ENCODE measurements around the gene TTC31.

Gene TTC31

DNA sequence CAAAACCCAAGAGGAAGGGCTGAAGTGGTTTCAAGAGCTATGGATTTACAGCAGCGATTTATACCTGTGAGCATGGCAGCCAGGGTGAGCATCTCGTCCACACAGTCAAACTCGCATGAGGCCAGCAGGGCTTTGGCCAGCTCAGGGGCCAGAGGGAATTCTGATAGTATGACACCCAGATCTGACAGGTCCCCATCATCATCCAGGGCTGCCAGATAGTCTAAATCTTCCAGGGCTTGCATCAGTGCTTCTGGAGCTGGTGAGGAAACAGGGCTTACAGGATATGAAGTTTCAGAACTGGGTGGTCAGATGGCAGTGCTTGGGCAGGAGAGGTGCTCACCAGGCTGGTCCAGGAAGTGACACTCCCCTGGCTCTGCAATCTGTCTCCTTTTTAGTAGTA, 39.6 kb downstream of the TTC31 start:
- no peak overlapping the region for H3K9ac ChIP-seq
- H4K20me1 ChIP-seq, result peaks cover 0 to 9% (median 0%) of the 10 kb centered on the region in 11 experiments; a peak in 8 of 22 replicates
- H3K4me2 ChIP-seq, result peak overlapping the region in 2 of 11 experiments; percentile 2 to 12; a peak in 1 of 22 replicates
- 0 out of 22 replicates have a peak, but pooled peaks cover 0 to 6% (median 0%) of the 10 kb centered on the region in 11 experiments for H3K9me3 ChIP-seq (replicated peaks in 1 of 11)
- H3K27me3 ChIP-seq, result peaks cover 27 to 45% (median 37%) of the 10 kb centered on the region in 11 experiments
- TF ChIP-seq Cebpa-rat (IDR thresholded peaks at IDR 0.05), result no peak
- H3K36me3 ChIP-seq, result peaks cover 15 to 26% (median 23%) of the 10 kb centered on the region in 11 experiments
- H3K27ac ChIP-seq, result no peak overlapping the region
- H3K4me1 ChIP-seq, result peaks cover 0 to 27% (median 18%) of the 10 kb centered on the region in 10 experiments; a peak in 19 of 20 replicates
- no peak overlapping the region for H3K4me3 ChIP-seq

DNA sequence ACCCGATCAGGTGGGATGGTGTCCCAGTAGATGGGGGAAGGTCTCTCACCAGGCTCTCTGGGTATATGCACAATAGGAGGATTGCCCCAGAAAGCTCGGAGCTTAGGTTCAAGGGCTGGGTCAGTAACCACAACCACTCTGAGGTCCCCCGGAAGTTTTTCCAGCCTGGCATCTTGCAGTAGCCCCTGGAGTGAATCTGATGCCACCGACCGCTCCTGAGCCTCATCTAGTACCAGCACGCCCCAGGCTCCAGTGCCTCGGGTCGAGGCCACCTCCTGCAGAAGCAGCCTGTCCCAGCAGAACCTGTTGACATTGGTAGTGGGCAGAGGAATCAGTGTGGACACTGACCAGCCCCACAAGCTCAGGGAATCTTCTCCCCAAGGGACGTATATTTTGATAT, 41.1 kb downstream of the TTC31 start:
- peaks cover 9 to 39% (median 30%) of the 10 kb centered on the region in 10 experiments for H3K4me1 ChIP-seq
- H3K4me2 ChIP-seq, result no peak overlapping the region
- TF ChIP-seq Cebpa-rat (IDR thresholded peaks at IDR 0.05), result no peak
- peaks cover 0 to 22% (median 10%) of the 10 kb centered on the region in 11 experiments; a peak in 10 of 22 replicates for H4K20me1 ChIP-seq
- no peak overlapping the region for H3K27ac ChIP-seq
- no peak overlapping the region for H3K4me3 ChIP-seq
- 0 out of 22 replicates have a peak, but pooled peaks cover 0 to 6% (median 0%) of the 10 kb centered on the region in 11 experiments for H3K9me3 ChIP-seq (replicated peaks in 1 of 11)
- peaks cover 13 to 30% (median 22%) of the 10 kb centered on the region in 11 experiments; a peak in 21 of 22 replicates for H3K27me3 ChIP-seq
- H3K9ac ChIP-seq, result no peak overlapping the region
- H3K36me3 ChIP-seq, result peaks cover 24 to 38% (median 34%) of the 10 kb centered on the region in 11 experiments

DNA sequence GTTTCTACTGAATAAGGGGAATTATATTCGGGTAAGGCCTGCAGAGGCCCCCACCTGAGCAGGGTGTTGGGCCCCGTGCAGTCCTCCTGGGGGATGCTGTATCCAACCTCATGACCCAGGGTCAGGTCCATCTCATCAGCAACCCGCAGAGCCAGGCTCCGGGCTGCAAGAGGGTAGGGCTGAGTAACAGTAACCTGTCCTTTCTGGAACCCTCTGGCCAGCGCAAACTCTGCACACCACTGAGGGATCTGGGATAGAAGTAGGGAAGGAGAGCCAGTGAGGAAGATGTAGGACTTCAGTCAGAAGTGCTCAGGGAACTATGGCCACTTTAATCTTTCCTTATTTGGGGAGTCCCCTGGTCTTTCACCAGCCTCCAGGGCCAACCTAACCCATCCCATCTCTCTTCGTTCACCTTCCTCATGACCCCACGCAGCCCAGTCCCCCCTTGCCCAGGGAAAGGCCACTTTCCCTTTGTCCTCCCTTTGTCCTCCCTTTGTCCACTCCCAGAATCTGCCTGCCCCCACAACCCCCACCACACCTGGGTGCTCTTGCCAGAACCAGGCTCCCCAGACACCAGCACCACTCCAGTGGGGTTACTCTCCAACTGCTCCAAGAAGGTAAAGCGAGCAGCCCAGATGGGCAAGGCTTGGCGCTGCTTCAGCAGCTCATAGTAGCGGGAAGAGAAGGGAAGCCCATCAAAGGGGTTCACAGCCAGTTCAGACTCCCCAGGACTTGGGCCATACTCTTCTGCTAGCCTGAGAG, 42.3 kb downstream of the TTC31 start:
- Histone ChIP-seq H3K36me3 (peaks cover 24 to 38% (median 34%) of the 10 kb centered on the region in 11 experiments), H3K27me3 (peaks cover 2 to 19% (median 10%) of the 10 kb centered on the region in 11 experiments; a peak in 13 of 22 replicates), H3K27ac (no peak overlapping the region), H4K20me1 (peaks cover 0 to 22% (median 11%) of the 10 kb centered on the region in 11 experiments; a peak in 10 of 22 replicates), H3K4me1 (peaks cover 9 to 39% (median 30%) of the 10 kb centered on the region in 10 experiments), H3K9me3 (replicated peaks in 1 of 11) (0 out of 22 replicates have a peak, but pooled peaks cover 0 to 6% (median 0%) of the 10 kb centered on the region in 11 experiments), H3K4me3 (no peak overlapping the region), H3K4me2 (peak overlapping the region in 2 of 11 experiments; percentile 57 to 94; a peak in 3 of 22 replicates), H3K9ac (no peak overlapping the region)
- no peak for TF ChIP-seq Cebpa-rat (IDR thresholded peaks at IDR 0.05)

DNA sequence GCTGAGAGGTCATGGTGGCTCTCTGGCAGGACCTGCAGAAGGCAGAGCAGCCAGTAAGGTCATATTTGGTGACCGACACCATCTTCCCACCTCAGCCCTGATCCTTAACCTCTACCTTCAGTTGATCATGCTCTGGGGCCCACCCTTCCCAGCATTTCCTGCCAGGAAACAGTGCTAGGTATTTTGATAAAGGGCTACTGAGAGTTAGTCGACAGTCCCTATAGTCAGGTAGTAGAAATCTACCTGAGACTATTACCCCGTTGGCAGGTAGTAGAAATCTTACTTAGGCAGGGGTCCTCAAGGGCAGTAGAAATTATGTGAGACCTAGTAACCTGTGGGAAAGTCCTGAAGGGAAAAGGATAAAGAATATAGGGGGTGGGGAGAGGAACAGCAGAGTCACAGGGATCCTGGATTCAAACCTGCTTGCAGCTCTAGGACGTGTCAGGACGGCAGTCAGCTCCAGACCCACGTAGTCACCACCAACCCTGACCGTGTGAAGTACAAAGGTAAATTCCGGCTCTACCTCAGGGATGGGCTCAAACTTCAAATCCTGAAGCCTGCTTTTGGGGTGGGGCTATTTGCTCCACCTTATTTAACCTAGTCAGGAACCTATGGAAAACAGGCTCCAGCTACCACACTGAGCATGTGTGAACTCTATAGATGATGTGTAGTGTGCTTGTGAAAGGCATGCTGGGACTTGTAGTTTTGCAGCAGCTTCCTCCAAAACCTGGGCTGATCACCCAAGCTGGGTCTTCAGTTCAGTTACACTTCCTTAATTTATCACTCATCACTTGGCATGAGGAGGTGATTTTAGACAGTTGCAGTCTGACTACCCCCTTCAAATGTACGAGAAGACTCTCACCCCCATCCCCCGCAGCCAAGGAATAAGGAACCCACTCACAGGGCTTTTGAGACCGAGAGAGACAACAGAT, 43.1 kb downstream of the TTC31 start, which contains the start of gene DQX1:
DQX1 (minus strand) TSS at position 515 of the 932 bp plus-strand sequence; CDS start at position 13, 502 bp downstream.
- peak within 1 kb of the TSS in 3 of 10 experiments; percentile 17 to 90 (median 48); a peak in 5 of 20 replicates for H3K4me3 ChIP-seq
- H3K27me3 ChIP-seq, result peaks cover 0 to 10% (median 2%) of the 10 kb centered on the region in 11 experiments; a peak in 6 of 22 replicates
- peaks cover 12 to 40% (median 34%) of the 10 kb centered on the region in 10 experiments for H3K4me1 ChIP-seq
- no peak for TF ChIP-seq Cebpa-rat (IDR thresholded peaks at IDR 0.05)
- H3K27ac ChIP-seq, result peak within 1 kb of the TSS in 6 of 11 experiments; percentile 28 to 63 (median 48); a peak in 12 of 22 replicates
- peak within 1 kb of the TSS in 2 of 11 experiments; percentile 4 to 9; a peak in 3 of 22 replicates for H3K9ac ChIP-seq
- peaks cover 24 to 38% (median 34%) of the 10 kb centered on the region in 11 experiments for H3K36me3 ChIP-seq
- H4K20me1 ChIP-seq, result peaks cover 0 to 22% (median 11%) of the 10 kb centered on the region in 11 experiments; a peak in 10 of 22 replicates
- H3K4me2 ChIP-seq, result peak within 1 kb of the TSS in 9 of 11 experiments; percentile 18 to 99 (median 97); a peak in 17 of 22 replicates
- H3K9me3 ChIP-seq (replicated peaks in 1 of 11), result 0 out of 22 replicates have a peak, but pooled peaks cover 0 to 6% (median 0%) of the 10 kb centered on the region in 11 experiments

DNA sequence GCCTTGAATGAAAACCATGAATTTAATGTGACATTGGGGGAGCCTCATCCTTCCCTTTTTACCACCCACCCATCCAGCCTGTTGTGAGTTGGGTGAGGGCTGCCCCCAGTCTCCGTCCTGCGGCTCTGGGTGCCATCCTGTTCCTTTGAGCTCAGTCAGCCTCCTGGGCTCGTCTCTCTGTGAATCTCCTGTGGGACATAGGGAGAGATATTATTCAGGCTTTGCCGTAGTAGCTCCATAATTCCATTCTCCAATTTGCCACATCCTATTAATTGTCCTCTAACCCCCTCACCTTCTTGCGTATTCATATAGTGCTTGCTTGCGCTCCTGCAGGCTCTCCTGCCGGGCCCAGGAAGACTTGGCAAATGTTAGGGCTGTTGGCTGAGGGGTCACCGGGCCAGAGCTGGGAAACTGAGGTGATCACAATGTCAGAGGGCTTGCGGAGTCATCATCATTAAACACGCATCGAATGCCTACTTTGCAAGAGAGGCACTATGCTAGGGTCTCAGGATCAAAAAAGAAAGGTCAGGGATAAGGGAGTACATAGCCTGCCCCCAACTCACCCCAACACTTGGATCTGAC, 43.9 kb downstream of the TTC31 start:
- peaks cover 0 to 9% (median 0%) of the 10 kb centered on the region in 11 experiments; a peak in 5 of 22 replicates for H3K27me3 ChIP-seq
- H3K4me3 ChIP-seq, result peak overlapping the region in 2 of 10 experiments; percentile 48 to 90; a peak in 4 of 20 replicates
- 0 out of 22 replicates have a peak, but pooled peaks cover 0 to 6% (median 0%) of the 10 kb centered on the region in 11 experiments for H3K9me3 ChIP-seq (replicated peaks in 1 of 11)
- H3K36me3 ChIP-seq, result peaks cover 24 to 38% (median 34%) of the 10 kb centered on the region in 11 experiments
- H4K20me1 ChIP-seq, result peaks cover 0 to 22% (median 11%) of the 10 kb centered on the region in 11 experiments; a peak in 10 of 22 replicates
- H3K27ac ChIP-seq, result peak overlapping the region in 6 of 11 experiments; percentile 28 to 63 (median 48); a peak in 12 of 22 replicates
- H3K4me1 ChIP-seq, result peaks cover 19 to 48% (median 42%) of the 10 kb centered on the region in 10 experiments
- no peak for TF ChIP-seq Cebpa-rat (IDR thresholded peaks at IDR 0.05)
- H3K4me2 ChIP-seq, result peak overlapping the region in 9 of 11 experiments; percentile 18 to 99 (median 97); a peak in 16 of 22 replicates
- H3K9ac ChIP-seq, result peak overlapping the region in 2 of 11 experiments; percentile 4 to 9; a peak in 3 of 22 replicates

DNA sequence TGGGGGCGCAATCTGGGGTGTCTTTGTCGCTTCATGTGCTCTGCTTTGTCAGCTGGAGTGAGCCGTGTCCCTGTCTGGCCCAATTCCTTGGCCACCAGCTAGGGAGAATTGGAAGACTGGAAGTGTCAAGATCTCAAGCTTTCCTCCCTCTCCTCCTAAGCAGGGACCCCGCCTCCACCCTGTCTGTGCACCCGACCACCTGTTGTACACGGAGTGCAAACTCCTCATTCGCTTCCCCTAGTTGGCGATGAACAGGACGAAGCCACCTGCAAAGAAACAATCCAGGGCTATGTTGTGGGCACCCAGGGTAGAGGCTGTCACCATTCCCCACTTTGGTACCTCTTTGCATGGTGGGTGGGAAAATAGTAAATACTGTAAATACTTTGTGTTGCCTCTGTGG, 44.9 kb downstream of the TTC31 start:
- Histone ChIP-seq H3K36me3 (peaks cover 29 to 45% (median 38%) of the 10 kb centered on the region in 11 experiments), H3K9me3 (replicated peaks in 1 of 11) (0 out of 22 replicates have a peak, but pooled peaks cover 0 to 6% (median 0%) of the 10 kb centered on the region in 11 experiments), H3K27me3 (peaks cover 0 to 4% (median 0%) of the 10 kb centered on the region in 11 experiments; a peak in 1 of 22 replicates), H4K20me1 (peaks cover 0 to 26% (median 14%) of the 10 kb centered on the region in 11 experiments; a peak in 10 of 22 replicates), H3K4me2 (peak overlapping the region; percentile 93 to 99 (median 98)), H3K4me1 (peaks cover 26 to 54% (median 49%) of the 10 kb centered on the region in 10 experiments), H3K9ac (peak overlapping the region in 8 of 11 experiments; percentile 94 to 99 (median 97); a peak in 9 of 22 replicates), H3K4me3 (peak overlapping the region; percentile 81 to 94 (median 86); a peak in 15 of 20 replicates), H3K27ac (peak overlapping the region in 1 of 11 experiments; percentile 59; a peak in 1 of 22 replicates)
- TF ChIP-seq Cebpa-rat (IDR thresholded peaks at IDR 0.05), result no peak

All from BLaER1 treated with 17β-estradiol and CSF1 and Interleukin-3, amounts not matched to agents 10 nM and 100 nM (cell line).